GM12864 (cell line): Measurements from ENCODE around the gene CD5L.

Source experiments
- DNase-seq: peaks from one replicate; pipeline ENCODE4 v3.0.0-alpha.2; 2011; ENCODE audit warnings: low read depth
- H3K4me3 ChIP-seq: 2 replicates; pipeline ENCODE4 v1.5.1; 2011; ENCODE audit warnings: mild to moderate bottlenecking, low read depth, low read length, control low read depth
- TF ChIP-seq, protein P1 (sequence below): IDR thresholded peaks from 2 replicates; pipeline ENCODE4 v1.5.1; 2011; ENCODE audit warnings: low read depth, mild to moderate bottlenecking, moderate library complexity, low read length, control low read depth, inconsistent platforms; ENCODE audit errors: missing control alignments

The CD5L gene

DNA sequence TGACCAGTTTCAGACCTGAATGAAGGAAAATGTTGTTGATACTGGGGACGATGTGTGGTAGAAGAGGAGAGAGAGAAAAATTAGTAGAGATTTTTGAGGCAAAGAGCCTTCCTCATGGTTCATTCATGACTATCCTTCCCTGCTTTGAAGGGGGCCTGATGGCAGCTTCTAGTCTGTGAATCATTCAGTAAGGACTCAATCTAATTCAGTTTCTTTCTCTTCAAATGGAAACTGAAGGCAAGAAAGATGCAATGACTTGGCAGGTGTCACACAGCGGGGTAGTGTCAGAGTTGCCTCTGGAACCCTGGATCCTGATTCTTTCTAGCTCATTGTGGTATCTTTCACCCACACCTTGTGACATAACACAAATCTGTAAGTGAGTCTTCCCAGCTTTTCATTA lies 14.9 kb upstream of the CD5L start:
- TF ChIP-seq, protein P1, sequence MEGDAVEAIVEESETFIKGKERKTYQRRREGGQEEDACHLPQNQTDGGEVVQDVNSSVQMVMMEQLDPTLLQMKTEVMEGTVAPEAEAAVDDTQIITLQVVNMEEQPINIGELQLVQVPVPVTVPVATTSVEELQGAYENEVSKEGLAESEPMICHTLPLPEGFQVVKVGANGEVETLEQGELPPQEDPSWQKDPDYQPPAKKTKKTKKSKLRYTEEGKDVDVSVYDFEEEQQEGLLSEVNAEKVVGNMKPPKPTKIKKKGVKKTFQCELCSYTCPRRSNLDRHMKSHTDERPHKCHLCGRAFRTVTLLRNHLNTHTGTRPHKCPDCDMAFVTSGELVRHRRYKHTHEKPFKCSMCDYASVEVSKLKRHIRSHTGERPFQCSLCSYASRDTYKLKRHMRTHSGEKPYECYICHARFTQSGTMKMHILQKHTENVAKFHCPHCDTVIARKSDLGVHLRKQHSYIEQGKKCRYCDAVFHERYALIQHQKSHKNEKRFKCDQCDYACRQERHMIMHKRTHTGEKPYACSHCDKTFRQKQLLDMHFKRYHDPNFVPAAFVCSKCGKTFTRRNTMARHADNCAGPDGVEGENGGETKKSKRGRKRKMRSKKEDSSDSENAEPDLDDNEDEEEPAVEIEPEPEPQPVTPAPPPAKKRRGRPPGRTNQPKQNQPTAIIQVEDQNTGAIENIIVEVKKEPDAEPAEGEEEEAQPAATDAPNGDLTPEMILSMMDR = no peak
- no peak for DNase-seq
- no peak overlapping the region for H3K4me3 ChIP-seq

DNA sequence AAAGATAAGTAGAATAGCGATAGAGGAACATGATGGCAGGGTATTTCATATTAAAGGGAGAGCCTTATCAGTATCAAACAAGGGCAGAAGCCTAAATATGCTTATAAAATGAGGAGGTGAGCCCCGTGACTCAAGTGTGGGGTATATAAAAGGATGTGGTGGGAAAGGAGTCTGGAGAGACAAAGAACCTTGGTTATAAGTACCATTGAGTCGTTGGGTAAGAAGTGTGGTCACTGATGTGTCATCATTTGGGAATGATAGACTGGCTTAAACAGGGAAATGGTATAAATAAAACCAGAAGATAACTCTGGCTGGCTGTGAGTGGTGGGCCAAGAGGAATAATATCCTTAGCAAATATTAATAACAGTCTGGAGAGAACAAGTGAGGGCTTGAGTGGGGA lies 10.9 kb upstream of the CD5L start:
- TF ChIP-seq, protein P1 = no peak
- H3K4me3 ChIP-seq = no peak overlapping the region
- no peak for DNase-seq

DNA sequence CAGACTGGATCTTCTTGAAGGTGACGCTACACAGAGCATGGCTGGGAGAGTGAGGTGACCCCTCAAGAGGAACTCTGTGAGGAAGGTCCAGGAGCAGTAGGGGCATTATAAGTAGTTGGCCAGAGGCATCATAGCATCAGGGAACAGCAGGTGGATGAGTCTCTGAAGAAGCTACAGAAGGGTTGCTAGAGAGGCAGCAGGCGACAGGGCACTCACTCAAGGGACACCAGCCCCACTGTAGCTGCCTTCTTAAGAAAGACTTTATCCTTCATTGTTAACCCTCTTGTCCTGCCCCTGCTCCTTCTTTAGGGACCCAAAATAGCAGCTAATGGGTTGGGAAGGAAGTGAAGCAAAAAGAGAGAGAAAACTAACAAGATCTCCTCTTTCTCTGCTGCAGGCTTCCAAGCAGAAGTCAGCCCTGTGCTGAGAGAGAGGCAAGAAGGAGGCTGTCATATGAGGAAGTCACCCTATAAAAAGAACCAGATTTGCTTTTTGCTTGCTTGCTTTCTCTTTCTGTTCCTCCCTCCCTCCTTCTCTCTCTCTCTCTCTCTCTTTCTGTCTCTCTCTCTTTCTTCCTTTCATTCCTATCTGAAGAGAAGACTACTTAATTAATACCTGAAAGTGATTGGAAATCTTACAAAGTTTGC lies 7.7 kb upstream of the CD5L start:
- DNase-seq = no peak
- TF ChIP-seq, protein P1 = no peak
- H3K4me3 ChIP-seq = no peak overlapping the region

DNA sequence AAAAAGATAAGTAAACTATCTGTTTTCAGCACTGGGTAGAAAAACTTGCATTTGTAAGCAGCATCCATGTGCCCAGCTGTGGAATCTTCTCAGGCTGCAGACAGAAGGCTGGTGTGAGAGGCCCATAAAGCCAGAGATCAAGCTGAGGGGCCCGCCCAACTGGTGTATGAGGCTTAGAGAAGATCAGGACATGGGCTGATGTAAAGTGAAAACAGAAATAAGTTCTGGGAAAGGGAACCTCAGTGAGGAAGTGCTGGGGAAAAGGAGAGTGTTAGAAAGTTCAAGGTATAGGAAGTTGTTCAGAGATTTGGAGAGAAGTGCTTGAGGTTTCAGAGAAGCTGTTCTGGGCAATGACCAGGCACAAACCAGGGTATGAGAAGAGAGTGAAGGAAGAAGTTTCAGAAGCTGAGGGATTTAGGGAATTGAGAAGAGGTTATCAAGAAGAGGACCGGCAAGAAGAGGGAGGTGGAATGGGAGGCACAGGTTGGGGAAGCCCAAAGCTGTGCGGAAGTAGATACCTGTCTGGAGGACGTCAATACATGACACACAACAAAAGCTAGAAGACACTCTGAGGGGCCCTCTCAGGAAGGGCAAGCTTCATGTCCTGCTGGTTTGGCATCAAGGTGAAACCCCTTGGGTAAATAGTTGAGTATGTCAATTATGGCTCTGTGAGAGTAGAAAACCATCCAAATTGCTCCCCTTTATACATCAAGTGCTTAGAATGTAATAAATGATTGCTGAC lies 2.7 kb upstream of the CD5L start:
- H3K4me3 ChIP-seq = no peak overlapping the region
- TF ChIP-seq, protein P1 = no peak
- DNase-seq = no peak

DNA sequence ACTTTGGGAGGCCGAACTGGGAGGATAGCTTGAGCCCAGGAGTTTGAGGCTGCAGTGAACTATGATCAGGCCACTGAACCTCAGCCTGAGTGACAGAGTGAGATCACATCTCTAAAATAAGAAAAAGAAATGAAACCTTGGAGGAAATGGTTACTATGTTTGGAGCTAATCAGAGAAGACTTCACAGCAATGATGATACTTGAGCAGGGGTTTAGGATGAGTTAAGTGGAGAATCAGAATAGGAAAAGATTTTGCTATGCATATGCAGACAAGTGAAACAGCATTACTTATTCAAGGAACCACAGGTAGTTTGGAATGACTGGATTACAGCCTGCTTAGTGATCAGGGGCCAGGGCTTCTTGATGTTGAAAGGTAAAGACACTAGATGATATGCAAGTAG lies 1.3 kb upstream of the CD5L start:
- no peak for DNase-seq
- TF ChIP-seq, protein P1 = no peak

DNA sequence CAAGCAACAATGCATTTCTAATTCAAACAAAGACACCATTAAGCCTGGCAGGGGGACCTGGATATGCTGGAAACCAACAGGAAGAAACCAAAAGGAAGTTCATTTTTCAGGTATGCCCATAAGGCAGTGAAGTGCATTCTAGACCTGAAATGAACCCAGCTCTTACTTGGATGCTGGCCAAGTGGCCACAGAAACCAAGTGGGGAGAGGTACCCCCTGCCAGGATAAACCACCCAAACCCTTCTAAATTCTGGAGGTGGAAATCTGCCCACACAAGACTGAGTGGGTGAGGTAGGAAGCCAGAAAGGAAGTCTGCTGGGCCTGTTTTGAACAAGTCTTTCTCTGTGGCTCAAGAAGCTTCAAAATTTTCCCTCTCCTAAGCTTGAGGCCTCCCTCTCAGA lies 2.6 kb downstream of the CD5L start:
- TF ChIP-seq, protein P1 = no peak
- no peak overlapping the region for H3K4me3 ChIP-seq
- DNase-seq = no peak

More for the DNA sequence above, 1.3 kb upstream of the CD5L start:
- H3K4me3 ChIP-seq = no peak overlapping the region
